ENCODE results near the gene AHNAK2. TPM values are rescaled to one million over a fixed set of nuclear protein-coding genes. Genes with fewer than 3 reads are reported as not detected.

AHNAK2 gene
- total RNA-seq, 1 donor from 2014 or later, result 1.1 TPM

DNA sequence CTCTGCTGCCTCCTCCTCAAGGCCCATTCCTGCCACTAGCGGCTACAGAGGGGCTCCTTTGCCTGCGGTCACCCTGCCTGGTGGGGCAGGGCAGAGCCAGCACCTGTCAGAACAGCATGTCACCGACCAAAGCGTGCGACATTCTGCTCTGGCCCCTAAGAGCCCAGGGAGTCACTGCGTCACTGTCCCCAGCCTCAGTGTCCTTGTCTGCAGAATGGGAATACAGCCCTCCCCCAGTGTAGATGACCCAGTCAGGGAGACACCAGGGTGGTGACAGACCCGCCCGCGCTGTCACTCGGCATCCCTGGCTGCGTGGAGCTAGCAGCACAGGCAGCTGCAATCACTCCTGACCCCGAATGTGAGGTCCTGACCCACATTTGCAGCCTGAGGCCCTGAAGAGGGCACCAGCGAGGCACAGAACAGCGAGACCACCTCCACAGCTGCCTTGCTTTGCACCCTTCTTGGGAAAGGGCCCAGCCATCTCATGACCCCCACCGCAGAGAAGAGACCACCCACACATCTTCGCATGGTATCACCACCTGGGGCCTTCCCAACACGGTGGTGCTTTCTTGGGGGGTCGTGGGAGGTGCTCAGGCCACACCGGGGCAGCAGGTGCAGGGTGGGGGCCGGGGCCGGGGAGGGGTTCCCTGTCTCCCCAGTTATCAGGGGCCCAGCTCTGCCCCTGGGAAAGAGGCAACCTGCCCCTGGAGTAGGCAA, 2.5 kb downstream of the AHNAK2 start:
- no peak for TF ChIP-seq CTCF (IDR thresholded peaks at IDR 0.05; ENCODE audit: unreplicated experiment)
- peaks cover 8% of the 10 kb centered on the region for H3K4me1 Mint-ChIP-seq (ENCODE audit: low read depth)
- no peaks in the 10 kb centered on the region for H3K36me3 Mint-ChIP-seq (ENCODE audit: insufficient read depth)
- no peak for DNase-seq (ENCODE audit: low spot score, unreplicated experiment)
- H3K27me3 Mint-ChIP-seq, result peaks cover 42% of the 10 kb centered on the region
- H3K27ac Mint-ChIP-seq, result no peak overlapping the region
- no peak overlapping the region for H3K4me3 Mint-ChIP-seq (ENCODE audit: low read depth)
- no peaks in the 10 kb centered on the region for H3K9me3 Mint-ChIP-seq (ENCODE audit: low read depth)

GRCh38 chr14:104974665-104975390, 3.3 kb downstream of the AHNAK2 start:
- peaks cover 34% of the 10 kb centered on the region for H3K27me3 Mint-ChIP-seq
- no peak for DNase-seq (ENCODE audit: low spot score, unreplicated experiment)
- no peak overlapping the region for H3K27ac Mint-ChIP-seq
- TF ChIP-seq CTCF (IDR thresholded peaks at IDR 0.05; ENCODE audit: unreplicated experiment), result no peak
- peaks cover 8% of the 10 kb centered on the region for H3K4me1 Mint-ChIP-seq (ENCODE audit: low read depth)
- H3K4me3 Mint-ChIP-seq (ENCODE audit: low read depth), result no peak overlapping the region
- H3K9me3 Mint-ChIP-seq (ENCODE audit: low read depth), result no peaks in the 10 kb centered on the region
- H3K36me3 Mint-ChIP-seq (ENCODE audit: insufficient read depth), result no peaks in the 10 kb centered on the region

- Mint-ChIP-seq H3K4me3 (ENCODE audit: low read depth) (no peak overlapping the region), H3K27ac (no peak overlapping the region), H3K27me3 (peaks cover 29% of the 10 kb centered on the region), H3K4me1 (ENCODE audit: low read depth) (peaks cover 8% of the 10 kb centered on the region), H3K36me3 (ENCODE audit: insufficient read depth) (no peaks in the 10 kb centered on the region), H3K9me3 (ENCODE audit: low read depth) (no peaks in the 10 kb centered on the region)
- TF ChIP-seq CTCF (IDR thresholded peaks at IDR 0.05; ENCODE audit: unreplicated experiment), result no peak
- DNase-seq (ENCODE audit: low spot score, unreplicated experiment), result no peak
These were observed 4.0 kb downstream of the AHNAK2 start for GRCh38 chr14:104974146-104974541.

DNA sequence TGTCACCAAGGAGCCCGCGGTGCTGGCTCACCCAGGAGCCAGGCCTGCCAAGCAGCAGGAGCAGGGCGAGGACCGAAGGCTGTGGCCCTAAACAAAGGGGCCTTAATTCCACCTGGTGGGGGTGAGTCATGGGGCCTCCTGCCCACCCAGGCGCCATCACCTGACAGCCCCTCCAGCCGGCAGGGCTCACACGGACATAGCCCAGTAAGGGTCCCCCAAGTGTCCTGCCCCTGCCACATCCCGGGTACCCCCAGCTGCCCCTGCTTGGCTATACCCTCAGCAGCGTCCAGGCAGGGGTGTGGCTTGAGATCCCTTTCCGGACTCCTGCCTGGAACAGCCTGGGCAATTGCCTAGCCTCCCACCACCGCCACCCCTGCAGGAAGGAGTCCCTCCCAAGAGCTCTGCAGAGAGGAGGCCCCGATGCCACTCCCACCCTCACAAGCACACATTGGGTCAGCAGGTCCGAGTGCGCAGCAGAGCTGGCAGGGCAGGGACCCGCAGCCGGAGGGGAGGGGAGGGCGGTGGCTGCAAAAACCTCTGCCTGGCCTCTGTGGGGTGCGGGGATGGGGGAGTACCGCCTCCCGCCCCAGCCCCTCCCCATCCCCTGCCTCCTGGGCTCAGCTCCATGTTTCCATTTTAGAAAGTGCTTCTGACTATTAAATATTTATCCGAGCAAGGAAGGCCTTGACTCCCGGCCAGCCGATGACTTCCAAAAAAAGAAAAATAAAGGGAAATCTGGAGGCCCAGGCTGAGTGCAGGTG, 4.6 kb downstream of the AHNAK2 start:
- no peaks in the 10 kb centered on the region for H3K9me3 Mint-ChIP-seq (ENCODE audit: low read depth)
- no peak overlapping the region for H3K4me3 Mint-ChIP-seq (ENCODE audit: low read depth)
- no peak overlapping the region for H3K27ac Mint-ChIP-seq
- TF ChIP-seq CTCF (IDR thresholded peaks at IDR 0.05; ENCODE audit: unreplicated experiment), result no peak
- H3K4me1 Mint-ChIP-seq (ENCODE audit: low read depth), result peaks cover 11% of the 10 kb centered on the region
- peaks cover 26% of the 10 kb centered on the region for H3K27me3 Mint-ChIP-seq
- DNase-seq (ENCODE audit: low spot score, unreplicated experiment), result no peak
- H3K36me3 Mint-ChIP-seq (ENCODE audit: insufficient read depth), result no peaks in the 10 kb centered on the region

GRCh38 chr14:104973135-104973384, 5.1 kb downstream of the AHNAK2 start:
- Mint-ChIP-seq H3K9me3 (ENCODE audit: low read depth) (no peaks in the 10 kb centered on the region), H3K4me1 (ENCODE audit: low read depth) (peaks cover 9% of the 10 kb centered on the region), H3K36me3 (ENCODE audit: insufficient read depth) (no peaks in the 10 kb centered on the region), H3K27me3 (peaks cover 24% of the 10 kb centered on the region), H3K4me3 (ENCODE audit: low read depth) (no peak overlapping the region), H3K27ac (no peak overlapping the region)
- no peak for TF ChIP-seq CTCF (IDR thresholded peaks at IDR 0.05; ENCODE audit: unreplicated experiment)
- no peak for DNase-seq (ENCODE audit: low spot score, unreplicated experiment)

All from progenitor cell of endocrine pancreas (in vitro differentiated cells).